Measurements from ENCODE around the gene SREK1IP1. TPM values are rescaled to one million over a fixed set of nuclear protein-coding genes. Genes with fewer than 3 reads are reported as not detected.

Gene SREK1IP1
- total RNA-seq, 2 donors from 2014 or later = 8.5 to 12.1 TPM

DNA sequence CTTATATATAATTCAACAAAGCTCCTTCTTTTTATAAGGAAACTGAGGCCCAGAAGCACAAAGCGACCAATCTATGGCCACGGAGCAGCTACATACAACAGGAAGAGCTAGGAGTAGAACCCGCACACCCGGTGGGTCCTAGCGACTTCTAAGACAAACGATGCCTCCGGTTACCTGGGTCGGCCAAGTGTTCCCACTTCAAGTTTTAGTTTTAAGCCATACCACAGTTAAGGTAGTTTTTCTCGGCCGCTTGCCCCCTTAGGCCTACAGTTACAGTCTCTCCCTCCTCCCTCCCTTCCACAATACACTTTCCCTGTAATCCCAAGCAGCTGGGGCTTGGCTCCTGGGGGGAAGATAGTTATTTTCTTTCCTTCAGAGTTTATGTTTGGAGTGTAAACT, 533 bp downstream of the SREK1IP1 start:
- Histone ChIP-seq H3K27me3 (replicated peaks; ENCODE audit: insufficient read depth) (no peaks in the 10 kb centered on the region), H3K36me3 (no peaks in the 10 kb centered on the region), H3K9me3 (no peaks in the 10 kb centered on the region), H3K27ac (peak overlapping the region; percentile 77 to 85), H3K4me3 (peak overlapping the region; percentile 87), H3K4me1 (ENCODE audit: control insufficient read depth in 1 of 2, low read depth in 2 of 2) (peaks cover 35 to 44% of the 10 kb centered on the region in 2 donors)
- ATAC-seq (ENCODE audit: insufficient number of reproducible peaks, low FRiP score, low read depth) (no peak), DNase-seq (ENCODE audit: low spot score) (no peak)
- TF ChIP-seq CTCF (IDR thresholded peaks at IDR 0.05) = no peak

DNA sequence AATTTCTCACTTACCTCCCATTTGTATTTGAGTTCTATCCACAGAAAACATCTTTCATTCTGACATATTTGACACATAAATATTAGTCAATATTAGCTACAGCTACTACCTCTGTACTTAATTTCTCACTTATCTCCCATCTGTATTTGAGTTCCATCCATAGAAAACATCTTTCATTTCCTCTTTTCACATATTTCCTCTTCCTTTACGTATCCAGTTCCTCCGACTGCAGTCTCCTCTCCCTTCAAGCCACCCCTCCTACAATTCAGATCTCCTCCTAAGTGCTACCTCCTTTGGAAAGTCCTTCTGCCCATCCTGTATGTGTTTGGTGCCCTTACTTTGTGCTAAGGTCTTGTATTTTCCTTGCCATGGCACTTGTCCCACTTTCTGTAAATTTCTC, 1.6 kb downstream of the SREK1IP1 start:
- Histone ChIP-seq H3K36me3 (no peaks in the 10 kb centered on the region), H3K27ac (no peak overlapping the region), H3K4me3 (peak overlapping the region; percentile 87), H3K27me3 (replicated peaks; ENCODE audit: insufficient read depth) (no peaks in the 10 kb centered on the region), H3K9me3 (no peaks in the 10 kb centered on the region), H3K4me1 (ENCODE audit: control insufficient read depth in 1 of 2, low read depth in 2 of 2) (peaks cover 35 to 44% of the 10 kb centered on the region in 2 donors)
- DNase-seq (ENCODE audit: low spot score) (no peak), ATAC-seq (ENCODE audit: insufficient number of reproducible peaks, low FRiP score, low read depth) (no peak)
- TF ChIP-seq CTCF (IDR thresholded peaks at IDR 0.05) = no peak

GRCh38 chr5:64765804-64766504, 2.5 kb downstream of the SREK1IP1 start:
- ATAC-seq (ENCODE audit: insufficient number of reproducible peaks, low FRiP score, low read depth) (no peak), DNase-seq (ENCODE audit: low spot score) (no peak)
- no peaks in the 10 kb centered on the region for H3K9me3 ChIP-seq
- H3K4me1 ChIP-seq (ENCODE audit: control insufficient read depth in 1 of 2, low read depth in 2 of 2) = peaks cover 35 to 44% of the 10 kb centered on the region in 2 donors
- no peak for TF ChIP-seq CTCF (IDR thresholded peaks at IDR 0.05)
- H3K4me3 ChIP-seq = no peak overlapping the region
- no peaks in the 10 kb centered on the region for H3K27me3 ChIP-seq (replicated peaks; ENCODE audit: insufficient read depth)
- no peak overlapping the region for H3K27ac ChIP-seq
- no peaks in the 10 kb centered on the region for H3K36me3 ChIP-seq

- no peaks in the 10 kb centered on the region for H3K36me3 ChIP-seq
- peaks cover 20 to 32% of the 10 kb centered on the region in 2 donors for H3K4me1 ChIP-seq (ENCODE audit: control insufficient read depth in 1 of 2, low read depth in 2 of 2)
- H3K27me3 ChIP-seq (replicated peaks; ENCODE audit: insufficient read depth) = no peaks in the 10 kb centered on the region
- no peak overlapping the region for H3K4me3 ChIP-seq
- H3K9me3 ChIP-seq = no peaks in the 10 kb centered on the region
- DNase-seq (ENCODE audit: low spot score) (no peak), ATAC-seq (ENCODE audit: insufficient number of reproducible peaks, low FRiP score, low read depth) (no peak)
- no peak for TF ChIP-seq CTCF (IDR thresholded peaks at IDR 0.05)
- no peak overlapping the region for H3K27ac ChIP-seq
Observed at GRCh38 chr5:64763948-64764503, 4.5 kb downstream of the SREK1IP1 start.

DNA sequence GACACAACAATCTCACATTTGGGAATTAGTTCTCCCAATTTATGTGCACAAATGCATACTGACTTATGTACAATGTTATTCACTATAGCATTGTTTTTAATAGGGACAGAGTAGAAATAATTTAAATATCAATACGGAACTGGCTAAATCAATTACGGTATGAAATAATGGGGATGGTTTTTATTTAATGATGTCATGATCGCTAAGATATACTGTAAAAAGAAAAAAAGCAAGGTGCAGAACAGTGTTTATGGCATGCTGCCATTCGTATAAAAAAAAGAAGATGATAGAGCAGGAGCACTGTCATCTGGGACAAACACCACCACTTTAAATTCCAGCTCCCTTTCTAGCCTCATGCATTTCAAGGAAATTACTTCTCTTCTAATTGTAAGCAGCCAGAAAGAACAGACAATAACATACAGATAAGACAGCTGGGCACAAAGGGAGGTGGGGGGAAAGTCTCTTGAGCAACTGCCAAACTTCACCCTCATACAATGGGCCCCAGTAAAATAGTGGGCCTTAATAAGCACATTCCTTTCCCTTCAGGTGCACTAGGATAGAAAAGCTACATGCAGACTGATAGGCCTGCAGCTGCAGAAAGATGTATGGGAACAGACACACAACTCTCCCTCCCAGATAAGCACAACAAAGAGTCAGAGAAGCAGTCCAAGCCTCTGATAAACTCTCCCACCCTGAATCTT, 8.4 kb downstream of the SREK1IP1 start:
- DNase-seq (ENCODE audit: low spot score) (no peak), ATAC-seq (ENCODE audit: insufficient number of reproducible peaks, low FRiP score, low read depth) (no peak)
- TF ChIP-seq CTCF (IDR thresholded peaks at IDR 0.05) = no peak
- Histone ChIP-seq H3K27me3 (replicated peaks; ENCODE audit: insufficient read depth) (no peaks in the 10 kb centered on the region), H3K27ac (no peak overlapping the region), H3K4me1 (ENCODE audit: control insufficient read depth in 1 of 2, low read depth in 2 of 2) (peaks cover 0 to 8% of the 10 kb centered on the region in 2 donors), H3K4me3 (no peak overlapping the region), H3K9me3 (no peaks in the 10 kb centered on the region), H3K36me3 (no peaks in the 10 kb centered on the region)
